DMS114 treated with DMSO at 0.1 percent for 48 hours (cell line): Measurements from ENCODE around the gene RASGRP1.
"Not testable (repeated sequence)": the region's sequence is repeated elsewhere in the genome, so short reads cannot be mapped to it uniquely, and the experiment has no call there.

Source experiments
- DNase-seq: peaks from one replicate; lab custom pipeline; 2025; ENCODE audit not compliant: unreplicated experiment; lab: John Stamatoyannopoulos, UW

Gene RASGRP1

DNA sequence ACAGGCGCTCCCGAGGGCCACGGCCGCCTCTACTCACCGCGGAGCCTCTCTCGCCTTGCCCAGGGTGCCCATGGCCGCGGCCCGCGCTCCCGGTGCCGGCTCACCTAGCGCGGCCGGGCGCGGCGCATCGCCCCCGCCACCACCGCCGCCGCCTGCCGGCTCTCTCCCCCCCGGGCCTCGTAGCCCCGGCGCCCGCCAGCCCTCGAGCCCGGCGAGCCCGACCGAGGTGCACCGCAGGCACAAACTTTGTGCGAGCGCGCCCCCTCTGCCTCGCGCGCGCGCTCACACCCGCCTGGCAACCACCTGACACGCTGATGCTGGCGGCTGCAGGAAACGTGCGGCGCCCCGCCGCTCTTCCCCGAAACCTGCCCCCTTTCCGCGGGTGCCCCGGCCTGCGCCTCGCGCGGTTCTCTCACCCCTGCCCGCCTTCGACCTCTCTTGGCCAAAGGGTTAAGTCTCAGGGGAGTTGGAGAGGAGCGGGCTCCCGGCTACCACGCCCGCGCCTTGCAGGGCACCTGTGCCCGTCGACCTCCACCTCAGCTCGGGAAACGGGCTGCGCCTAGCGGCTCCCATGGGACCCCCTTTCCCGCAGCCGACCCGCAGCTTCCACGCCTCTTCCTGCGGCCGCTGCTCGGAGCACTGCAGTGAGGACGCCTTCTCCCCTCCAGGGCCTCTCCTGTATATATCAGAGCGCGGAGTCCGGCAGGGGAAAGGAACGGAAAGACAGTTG, at the start of gene RASGRP1:
Gene RASGRP1 (minus strand): TSS at position 258 of the 730 bp plus-strand sequence. CDS start 186 bp downstream, at position 72.
- DNase-seq, result no peak

DNA sequence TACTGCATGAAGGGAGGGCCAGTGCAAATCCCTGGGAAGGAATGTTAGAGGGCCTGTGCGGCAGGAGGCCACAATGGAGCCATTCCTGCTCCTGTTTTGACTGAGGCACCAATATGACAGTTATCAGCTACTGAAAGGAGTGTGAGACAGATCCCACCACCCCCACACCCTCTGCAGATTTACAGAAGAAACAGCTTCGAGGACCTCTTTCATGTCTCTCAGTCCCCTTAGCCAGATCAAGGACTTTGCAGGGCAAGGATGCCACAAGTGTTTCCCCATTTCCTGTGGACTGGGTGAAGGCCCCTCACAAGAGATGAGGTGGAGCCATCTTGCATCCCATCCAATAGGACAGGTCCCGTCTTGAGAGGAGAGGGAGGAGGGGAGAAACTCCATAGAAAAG, 48.5 kb upstream of the RASGRP1 start:
- DNase-seq, result no peak

DNA sequence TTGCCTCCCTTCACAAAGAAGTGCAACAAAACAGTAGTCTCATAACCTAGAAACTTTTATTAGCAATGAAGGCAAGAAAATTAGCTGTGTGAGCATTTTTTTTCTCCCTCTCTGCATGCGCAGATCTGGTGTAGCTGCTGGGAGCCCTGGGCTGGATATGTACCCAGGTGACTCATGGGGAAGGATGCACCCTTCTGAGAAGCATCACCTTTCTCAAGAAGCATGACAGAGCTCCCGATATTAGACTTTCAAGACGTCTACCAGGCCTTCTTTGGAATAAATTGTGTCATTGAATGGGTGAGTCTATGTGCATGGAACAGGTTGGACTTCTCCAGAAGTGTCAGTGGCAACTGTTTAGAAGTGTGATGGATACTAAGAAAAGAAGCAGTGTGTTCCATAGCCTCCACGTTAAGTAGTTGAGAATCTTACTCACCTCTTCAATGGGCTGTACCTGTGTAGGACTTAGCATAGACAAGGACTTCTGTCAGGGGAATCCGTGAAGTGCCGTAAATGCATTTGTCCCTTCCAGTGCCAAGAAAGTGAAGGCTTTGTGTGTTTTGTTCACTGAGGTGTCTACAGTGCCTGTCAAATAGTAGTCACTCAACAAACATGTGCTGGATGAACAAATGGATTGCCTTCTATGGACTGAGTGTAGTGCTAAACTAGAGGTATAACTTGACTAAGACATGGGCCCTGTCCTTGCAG, 47.7 kb upstream of the RASGRP1 start:
- no peak for DNase-seq

DNA sequence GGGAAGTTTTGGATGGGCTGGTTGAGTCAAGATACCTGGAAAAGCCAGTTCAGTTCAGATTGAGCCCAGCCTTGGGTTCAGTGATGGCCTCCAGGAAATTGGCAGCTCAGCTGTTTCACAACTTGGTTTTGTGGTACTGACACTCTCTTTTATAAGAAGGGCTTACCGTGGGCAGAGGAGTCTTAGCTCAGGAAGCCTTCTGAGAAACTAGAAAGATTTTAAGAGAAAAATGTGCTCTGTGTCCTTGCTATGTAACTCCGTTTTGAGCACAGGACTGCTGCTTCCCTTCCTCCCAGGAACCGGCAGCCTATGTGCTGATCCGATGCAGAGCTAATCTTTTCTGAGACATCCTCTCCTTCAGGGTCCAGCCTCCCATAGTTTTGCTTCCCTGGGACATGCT, 46.6 kb upstream of the RASGRP1 start:
- DNase-seq, result no peak

DNA sequence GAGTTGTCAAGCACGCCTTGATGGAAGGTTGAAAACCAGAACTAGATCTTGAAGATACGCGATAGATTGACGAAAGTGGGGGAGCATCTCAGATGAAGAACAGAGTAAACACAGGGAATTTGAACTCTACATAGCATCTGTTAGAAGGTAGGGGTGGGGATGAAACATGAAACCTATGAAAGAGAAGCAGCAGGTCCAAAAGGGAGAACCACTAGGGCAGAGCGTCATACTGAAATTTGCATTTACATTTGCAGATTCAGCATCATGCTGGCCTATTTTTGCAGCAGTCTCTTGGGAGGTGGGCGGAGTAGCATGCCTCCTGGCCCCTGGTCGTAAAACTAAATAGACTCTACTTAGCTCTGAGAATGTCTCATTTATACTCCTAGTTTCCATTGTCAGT, 46.1 kb upstream of the RASGRP1 start:
- DNase-seq, result no peak

DNA sequence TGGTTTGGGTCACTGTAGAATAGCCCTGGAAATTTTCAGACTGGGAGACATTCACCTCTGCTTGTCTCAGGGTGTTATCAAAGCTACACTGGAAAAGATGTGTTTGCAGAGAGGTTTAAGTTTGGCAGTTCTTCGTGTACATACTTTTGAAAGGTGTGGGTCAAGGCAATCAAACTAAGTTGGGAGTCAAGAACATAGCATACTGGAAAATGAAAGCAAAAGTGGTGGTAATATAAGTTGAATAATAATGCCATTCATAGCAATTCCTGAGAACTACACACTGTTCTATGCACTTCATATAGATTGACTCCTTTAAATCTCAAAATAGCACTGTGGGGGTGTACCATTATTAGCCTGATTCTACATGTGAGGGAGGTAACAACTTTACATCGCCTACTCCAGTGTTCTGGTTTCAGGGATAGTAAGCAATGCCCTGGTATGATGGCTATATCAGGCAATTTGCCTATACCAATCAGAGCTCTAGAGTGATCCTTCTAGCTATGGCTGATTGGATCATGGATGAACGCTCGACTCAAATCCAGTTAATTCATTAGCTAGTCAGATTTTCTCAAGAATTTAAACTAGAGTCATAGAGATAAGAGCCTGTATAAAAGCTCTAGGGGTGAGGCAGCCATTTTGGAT, 44.6 kb upstream of the RASGRP1 start:
- DNase-seq, result no peak

GRCh38 chr15:38608682-38609081, 44.1 kb upstream of the RASGRP1 start:
- no peak for DNase-seq

- no peak for DNase-seq
These were observed 41.1 kb upstream of the RASGRP1 start for GRCh38 chr15:38605744-38606143.

DNA sequence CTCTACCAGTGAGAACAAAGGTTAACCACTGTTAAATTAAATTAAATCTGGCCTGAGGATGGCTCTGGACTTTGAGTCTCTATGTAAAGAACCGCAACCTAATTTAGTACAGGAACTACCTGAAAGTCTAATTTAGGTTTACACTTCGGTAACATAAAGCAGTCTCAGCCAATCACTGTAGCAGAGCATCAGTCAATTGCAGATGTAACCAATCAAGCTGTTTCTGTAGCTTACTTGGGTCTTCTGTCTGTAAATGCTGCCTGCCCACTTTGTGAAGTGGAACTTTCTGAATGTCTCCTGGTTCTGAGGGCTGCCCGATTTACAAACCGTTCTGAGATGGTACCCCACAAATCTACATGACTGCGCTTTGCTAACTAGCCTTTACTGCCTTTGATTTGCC, 39.1 kb upstream of the RASGRP1 start:
- DNase-seq, result no peak

GRCh38 chr15:38602910-38603670, 38.5 kb upstream of the RASGRP1 start:
- DNase-seq, result no peak

DNA sequence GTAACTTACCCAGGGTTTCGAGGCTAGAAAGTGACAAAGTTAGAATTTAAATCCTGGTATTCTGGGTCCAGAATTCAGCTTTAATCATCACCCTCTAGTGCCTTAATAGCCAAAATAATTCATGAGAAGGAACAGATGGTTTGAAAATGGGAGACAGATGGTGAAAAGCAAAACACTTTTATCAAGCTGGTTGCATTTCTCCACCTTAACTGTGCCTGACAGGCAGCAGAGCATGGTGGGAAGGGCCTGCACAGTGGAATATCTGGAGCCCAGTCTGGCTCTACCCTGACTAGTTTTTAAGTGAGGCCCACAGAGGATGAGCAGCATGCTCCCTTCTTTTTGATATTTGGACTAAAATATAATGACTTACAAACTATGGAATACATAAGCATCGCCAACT, 35.6 kb upstream of the RASGRP1 start:
- no peak for DNase-seq

DNA sequence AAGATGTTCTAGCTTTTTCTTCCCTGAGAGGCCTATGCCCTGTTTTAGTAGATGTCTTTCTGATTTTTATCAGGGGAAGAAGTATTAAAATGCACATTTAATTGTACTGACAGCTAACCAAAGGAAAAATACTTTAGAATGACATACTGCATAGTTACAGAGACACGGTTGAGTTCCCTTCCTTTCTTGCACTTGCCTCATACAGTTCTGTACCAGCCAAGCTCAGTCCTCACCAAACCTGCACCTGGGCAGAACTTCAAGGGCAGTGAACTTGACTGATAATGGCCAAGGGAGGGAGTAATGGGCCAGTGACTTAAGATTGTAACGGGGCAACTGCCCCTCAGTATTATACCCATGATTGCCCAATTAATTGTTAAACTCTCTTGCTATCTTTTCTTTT, 34.1 kb upstream of the RASGRP1 start:
- no peak for DNase-seq

GRCh38 chr15:38597219-38597800, 32.7 kb upstream of the RASGRP1 start:
- no peak for DNase-seq

DNA sequence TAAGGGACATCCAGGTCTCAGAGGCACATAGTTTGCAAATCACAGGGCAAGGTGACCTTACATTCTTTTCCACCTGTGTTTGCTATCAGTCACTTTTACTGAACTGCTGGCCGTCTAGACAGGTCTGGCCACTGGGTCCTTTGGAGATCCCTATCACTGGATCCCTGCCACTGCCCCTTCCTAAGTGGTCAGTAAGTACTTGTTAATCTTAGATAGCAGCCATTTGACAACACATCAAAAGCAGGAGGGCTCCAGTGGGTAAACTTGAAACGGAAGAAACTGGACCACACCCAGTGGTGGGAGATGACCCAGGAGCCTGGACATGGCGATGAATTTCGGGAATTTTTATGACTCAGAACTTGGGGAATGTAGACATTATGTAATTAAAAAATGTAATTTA, 28.9 kb upstream of the RASGRP1 start:
- DNase-seq, result no peak

DNA sequence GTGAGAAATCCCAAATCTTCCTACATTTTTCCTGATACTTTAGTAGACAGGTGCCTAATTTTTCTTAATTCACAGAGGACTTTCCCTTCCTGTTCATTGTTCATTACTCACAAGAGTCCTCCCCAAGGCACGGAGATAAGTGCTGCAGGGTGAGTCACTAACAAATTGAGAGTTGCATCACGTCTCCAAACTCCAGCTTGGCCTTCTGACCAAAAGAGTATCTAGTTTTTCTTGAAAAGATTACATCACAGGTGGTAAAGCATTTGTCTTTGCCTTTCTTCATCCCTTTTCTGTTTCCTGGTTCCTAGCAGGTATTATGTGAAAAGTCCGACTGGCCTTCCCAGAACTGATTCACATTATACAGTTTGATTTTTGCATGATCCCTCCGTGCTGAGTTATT, 24.9 kb upstream of the RASGRP1 start:
- no peak for DNase-seq

GRCh38 chr15:38588672-38589071, 24.1 kb upstream of the RASGRP1 start:
- no peak for DNase-seq

GRCh38 chr15:38587214-38587613, 22.6 kb upstream of the RASGRP1 start:
- DNase-seq, result no peak

- not testable (repeated sequence) for DNase-seq
These were observed 21.4 kb upstream of the RASGRP1 start for GRCh38 chr15:38586005-38586404.

- no peak for DNase-seq
These were observed 14.0 kb upstream of the RASGRP1 start for GRCh38 chr15:38578626-38579025.

DNA sequence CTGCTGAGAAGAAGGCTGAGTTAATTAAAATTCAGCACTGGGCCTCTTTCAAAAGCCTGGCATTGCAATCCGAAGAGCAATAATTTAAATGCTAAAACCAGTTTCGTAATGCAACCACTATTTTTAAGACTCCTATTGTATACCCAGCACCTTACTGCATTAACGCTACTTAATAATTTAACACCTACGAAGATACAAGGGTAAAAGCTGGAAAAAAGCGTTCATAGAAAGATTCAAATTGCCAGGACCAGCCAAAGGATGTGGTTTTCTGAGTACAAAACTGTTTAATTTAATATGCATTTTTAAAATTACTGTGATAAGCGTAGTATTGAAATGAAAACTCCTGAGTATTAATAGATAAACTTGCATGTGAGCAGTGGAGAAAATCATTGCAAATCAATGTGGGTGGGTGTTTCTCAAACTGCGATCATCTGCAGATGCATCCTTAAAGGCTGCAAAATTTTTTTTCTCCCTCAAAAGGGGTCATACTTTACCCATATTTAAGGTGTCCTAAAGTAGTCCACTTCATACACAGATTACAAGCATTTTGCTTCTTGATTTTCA, 12.9 kb upstream of the RASGRP1 start:
- DNase-seq, result no peak

DNA sequence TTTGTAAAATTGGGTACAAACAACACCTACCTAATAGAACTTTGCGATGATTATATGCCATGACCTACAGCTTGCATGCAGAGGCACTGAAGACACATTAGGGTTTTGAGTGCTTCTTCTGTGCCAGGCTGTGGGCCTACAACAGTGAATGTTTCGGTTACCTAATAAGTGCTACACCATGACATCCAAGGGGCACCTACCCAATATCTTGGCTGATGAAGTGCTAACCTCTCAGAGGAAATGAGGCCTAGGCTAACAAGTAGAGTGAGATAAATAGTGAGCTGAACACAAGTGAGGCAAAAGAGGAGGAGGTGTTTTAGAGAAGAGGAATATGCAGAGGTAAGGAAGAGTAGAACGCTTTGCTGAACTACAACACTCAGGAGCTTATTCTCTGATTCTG, 12.2 kb upstream of the RASGRP1 start:
- no peak for DNase-seq
